Psoas muscle (tissue), 8 donors: ENCODE measurements around the gene JMJD6. TPM values are rescaled to one million over a fixed set of nuclear protein-coding genes. Genes with fewer than 3 reads are reported as not detected.

Source experiments
- ATAC-seq, 4 donors: fragments of 200-7000 bp; cut with Tn5 transposase; one replicate each; pipeline ENCODE4 v1.9.1; 2020; ENCODE audit warnings: moderate library complexity in 3 of 4, mild to moderate bottlenecking in 2 of 4
- DNase-seq, 2 donors: peaks; one replicate each; pipeline ENCODE4 v3.0.0-alpha.2; 2020
- H3K27ac ChIP-seq: fragments of 200-600 bp; one replicate; pipeline ENCODE4 v1.8.0; 2022
- H3K27me3 ChIP-seq, 3 donors: fragments of 200-600 bp in 1 of 3; one replicate each; pipeline versions ENCODE4 v1.6.1 to v1.8.0; 2013 to 2022; ENCODE audit warnings: low read length in 2 of 3, mild to moderate bottlenecking in 2 of 3, moderate library complexity in 1 of 3; ENCODE audit not compliant: insufficient read depth in 3 of 3
- H3K36me3 ChIP-seq, 2 donors: fragments of 200-600 bp in 1 of 2; one replicate each; pipeline versions ENCODE4 v1.6.1 to v1.8.0; 2013 to 2022; ENCODE audit warnings: low read depth in 1 of 2, mild to moderate bottlenecking in 1 of 2, moderate library complexity in 1 of 2; ENCODE audit not compliant: insufficient read depth in 1 of 2
- H3K4me1 ChIP-seq: fragments of 200-600 bp; one replicate; pipeline ENCODE4 v1.8.0; 2022
- H3K4me3 ChIP-seq: fragments of 200-600 bp; one replicate; pipeline ENCODE4 v1.8.0; 2022; ENCODE audit warnings: mild to moderate bottlenecking
- H3K9me3 ChIP-seq: fragments of 200-600 bp; one replicate; pipeline ENCODE4 v1.8.0; 2022
- CTCF ChIP-seq: fragments of 200-600 bp; IDR thresholded peaks from one replicate; pipeline ENCODE4 v1.8.0; 2022; ENCODE audit warnings: antibody characterized with exemption
- WGBS, 3 donors: extraction: QIAGEN DNeasy Blood & Tissue Kit; methylation state at CpG; one replicate each; pipeline versions ENCODE4 v1.1.6 to v1.1.7; 2013; 5-methylcytosine and 5-hydroxymethylcytosine counted together
- intact Hi-C, 2 donors: fragments of 100-400 bp; cut with DNase I; formaldehyde crosslinking; loops; one replicate each; pipeline versions ENCODE4 v1.11.0 to v1.14.2; 2022
- polyA plus RNA-seq, 3 donors: library from polyadenylated mRNA; stranded (reverse); fragments of 200-250 nt; gene quantifications; one replicate each; pipeline ENCODE4 v1.2.3, GENCODE V29; 2013
- total RNA-seq, 4 donors: library from RNA; stranded (reverse); fragmentation: NEBNext Ultra II Directional in 2 of 4; extraction: Animal tissue kit (Norgen Biotek cat#: 25700) in 2 of 4; gene quantifications; one replicate each; pipeline versions ENCODE4 v1.2.1 to v1.2.4, GENCODE V29; 2021 to 2023
- donor health status: healthy with polysubstance abuse.
- donor health status: DM: no; HTN: no; CAD: no; lungs with moderate emphysema.
- donor health status: Bipolar disorder and iron deficiency.
- donor health status: healthy.
- donor health status: DM: yes; HTN: yes; CAD: no.
- donor health status: DM: no; HTN: no; CAD: no.
- donor health status: DM: no; HTN: no; CAD: no.
- donor health status: DM: yes; HTN: yes; CAD: no.

Gene JMJD6
- total and polyA plus RNA-seq, 7 donors: 30.8 to 81.9 (median 53.0) TPM

DNA sequence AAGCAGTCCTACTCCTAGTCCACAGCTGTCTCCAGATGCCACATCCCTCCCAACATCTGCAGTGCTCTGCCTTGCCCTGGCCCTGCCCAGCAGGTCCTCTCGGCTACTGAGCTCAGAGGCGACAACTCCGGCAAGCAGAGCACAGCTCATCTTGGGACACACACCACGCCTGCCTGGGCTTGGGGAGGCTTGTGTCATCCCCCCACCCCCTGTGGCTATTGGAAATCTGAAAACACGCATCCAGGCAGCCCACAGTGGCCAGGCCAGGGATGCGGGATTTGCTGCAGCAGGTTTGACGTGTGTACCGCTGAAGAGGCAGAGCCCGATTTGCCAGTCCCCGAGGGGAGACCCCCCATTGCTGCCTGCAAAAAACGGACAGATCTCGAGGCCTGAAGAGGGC is 41.0 kb downstream of the JMJD6 start:
- Histone ChIP-seq H3K9me3 (no peaks in the 10 kb centered on the region), H3K27me3 (no peaks in the 10 kb centered on the region), H3K27ac (no peak overlapping the region), H3K36me3 (peaks cover 0 to 41% of the 10 kb centered on the region in 2 donors), H3K4me1 (peaks cover 33% of the 10 kb centered on the region), H3K4me3 (no peak overlapping the region)
- WGBS, 3 donors: 69 to 82% (median 75%) methylated on average over 12 of the region's 12 CpGs
- no peak for TF ChIP-seq CTCF
- intact Hi-C loops: loop anchor here in 1 of 2 donors (2.0 to 5.0 kb wide), 2 partner anchors 27 to 168 kb away; no protein-coding TSS in a partner anchor
- ATAC-seq: no peak
- DNase-seq: no peak

- H3K27me3 ChIP-seq: no peaks in the 10 kb centered on the region
- WGBS, 3 donors: 77 to 88% (median 80%) methylated on average over 6 to 7 of the region's 7 CpGs
- no peak overlapping the region for H3K27ac ChIP-seq
- peaks cover 0 to 43% of the 10 kb centered on the region in 2 donors for H3K36me3 ChIP-seq
- intact Hi-C loops: loop anchor here in 1 of 2 donors (2.0 to 5.0 kb wide), 2 partner anchors 28 to 167 kb away; no protein-coding TSS in a partner anchor
- DNase-seq (no peak), ATAC-seq (no peak)
- H3K4me1 ChIP-seq: peaks cover 30% of the 10 kb centered on the region
- H3K9me3 ChIP-seq: no peaks in the 10 kb centered on the region
- TF ChIP-seq CTCF: no peak
- no peak overlapping the region for H3K4me3 ChIP-seq
Observed at GRCh38 chr17:76684756-76685155, 41.6 kb downstream of the JMJD6 start.

DNA sequence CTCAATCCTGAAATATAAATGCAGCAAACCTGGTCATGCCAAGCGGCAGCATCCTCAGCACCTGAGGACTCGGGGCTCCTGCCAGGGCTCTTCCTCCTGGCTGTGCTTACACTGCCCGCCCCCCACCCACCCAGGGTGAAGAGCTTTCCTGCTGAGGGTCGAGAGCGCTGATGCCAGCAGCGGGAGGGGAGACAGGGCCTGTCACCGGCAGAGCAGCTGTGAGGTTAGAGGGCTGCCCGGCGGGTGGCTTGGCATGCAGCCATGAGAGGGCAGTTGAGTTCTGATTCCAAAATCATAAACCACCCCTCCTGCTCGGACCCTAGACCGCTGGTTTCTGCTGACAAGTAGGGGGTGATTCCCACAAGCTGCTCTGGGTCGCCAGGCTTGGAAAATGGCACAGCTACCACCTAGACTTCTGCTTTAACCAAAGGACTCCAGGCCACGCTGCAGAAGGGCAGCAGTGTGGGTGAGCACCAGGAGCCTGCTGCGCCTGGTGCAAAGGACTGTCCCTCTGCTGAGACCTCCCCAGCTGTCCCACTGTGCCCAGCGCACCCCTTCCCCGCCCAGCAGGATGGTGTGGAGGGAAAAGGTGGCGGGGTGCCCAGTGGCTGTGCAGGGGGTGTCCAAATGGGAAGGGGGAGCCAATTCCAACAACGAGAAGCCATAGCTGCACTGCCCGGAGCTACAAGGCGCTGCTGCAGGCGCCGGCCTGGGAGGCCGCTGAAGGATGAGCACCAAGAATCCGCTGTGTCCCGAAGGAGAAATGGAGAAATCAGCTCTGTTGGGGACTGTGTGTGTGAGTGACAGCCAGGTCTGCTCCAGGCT is 42.3 kb downstream of the JMJD6 start:
- TF ChIP-seq CTCF: no peak
- Histone ChIP-seq H3K27me3 (no peaks in the 10 kb centered on the region), H3K9me3 (no peaks in the 10 kb centered on the region), H3K4me1 (peaks cover 24% of the 10 kb centered on the region), H3K36me3 (peaks cover 0 to 43% of the 10 kb centered on the region in 2 donors), H3K27ac (no peak overlapping the region), H3K4me3 (no peak overlapping the region)
- 70 to 71% (median 71%) methylated on average over 25 of the region's 25 CpGs for WGBS, 3 donors
- ATAC-seq (no peak), DNase-seq (no peak)
- intact Hi-C loops: loop anchor here in 1 of 2 donors (2.0 kb wide), 1 partner anchor 29 kb away; no protein-coding TSS in a partner anchor

DNA sequence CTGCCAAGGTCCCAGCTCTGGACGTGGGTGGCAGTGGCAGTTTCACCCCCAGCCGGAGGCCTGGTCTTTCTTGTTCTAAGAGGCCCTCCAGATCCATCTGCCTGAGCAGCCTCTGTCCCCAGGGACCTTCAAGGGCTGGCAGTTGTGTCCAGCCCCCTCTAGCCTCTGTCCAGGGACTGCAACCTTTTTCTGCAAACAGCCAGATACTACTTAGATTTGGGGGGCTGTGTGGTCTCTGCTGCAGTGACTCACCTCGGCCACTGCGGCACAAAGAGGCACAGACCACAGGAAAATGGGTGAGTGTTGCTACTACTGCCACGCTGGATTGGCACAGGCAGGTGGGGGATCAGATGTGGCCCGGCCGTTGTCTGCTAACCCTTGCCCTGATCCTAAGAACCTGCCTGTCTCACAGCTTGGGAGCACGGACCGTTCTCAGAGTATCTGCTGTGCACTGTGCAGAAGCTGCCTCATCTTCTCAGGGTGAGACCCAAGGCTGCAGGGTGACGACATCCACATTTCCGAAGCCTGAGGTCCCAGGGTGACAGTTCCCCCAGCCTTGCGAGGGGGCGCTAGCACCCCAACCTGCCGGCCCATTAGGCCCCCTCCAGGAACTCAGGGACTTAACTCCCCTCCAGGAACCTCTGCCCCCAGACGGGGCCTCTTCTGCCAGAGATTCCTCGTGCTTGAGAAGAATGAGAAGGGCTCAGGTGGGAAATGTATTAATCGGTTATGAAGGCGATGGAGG is 43.2 kb downstream of the JMJD6 start:
- Histone ChIP-seq H3K27ac (no peak overlapping the region), H3K9me3 (no peaks in the 10 kb centered on the region), H3K36me3 (peaks cover 0 to 45% of the 10 kb centered on the region in 2 donors), H3K4me1 (peaks cover 15% of the 10 kb centered on the region), H3K27me3 (no peaks in the 10 kb centered on the region), H3K4me3 (no peak overlapping the region)
- ATAC-seq: no peak
- TF ChIP-seq CTCF: no peak
- intact Hi-C loops: no loop called here
- 61 to 66% (median 63%) methylated on average over 18 of the region's 18 CpGs for WGBS, 3 donors
- no peak for DNase-seq
